Large intestine (tissue), 12 donors: Measurements from ENCODE around the gene ZNF749. TPM values are rescaled to one million over a fixed set of nuclear protein-coding genes. Genes with fewer than 3 reads are reported as not detected.
A peak's percentile ranks its signal among the peaks of the same experiment; 100 is the strongest.

Experiments used
- DNase-seq, 2 donors: peaks; one replicate each; pipeline versions ENCODE4 v3.0.0 to v3.0.0-alpha.2; 2013
- H3K27ac ChIP-seq: one replicate; pipeline ENCODE4 v1.5.1; 2013; ENCODE audit warnings: low read length
- H3K27me3 ChIP-seq: 2 replicates; pipeline ENCODE4 v1.6.1; 2013; ENCODE audit warnings: low read length; ENCODE audit not compliant: control insufficient read depth, insufficient read depth
- H3K36me3 ChIP-seq: 2 replicates; pipeline ENCODE4 v1.6.1; 2013; ENCODE audit warnings: low read length; ENCODE audit not compliant: control insufficient read depth, insufficient read depth
- H3K4me1 ChIP-seq: one replicate; pipeline ENCODE4 v1.6.1; 2013; ENCODE audit warnings: low read length; ENCODE audit not compliant: control insufficient read depth, insufficient read depth
- H3K4me3 ChIP-seq: one replicate; pipeline ENCODE4 v1.5.1; 2013; ENCODE audit warnings: low read length
- H3K9me3 ChIP-seq: one replicate; pipeline ENCODE4 v1.6.1; 2013; ENCODE audit warnings: mild to moderate bottlenecking, low read depth, low read length, moderate library complexity; ENCODE audit not compliant: control insufficient read depth
- WGBS: methylation state at CpG from one replicate; pipeline ENCODE4 v1.1.5; 2013; ENCODE audit warnings: low lambda C conversion rate; ENCODE audit not compliant: insufficient coverage; 5-methylcytosine and 5-hydroxymethylcytosine counted together
- long read RNA-seq, 11 donors: transcript quantifications; one replicate each; lab custom pipeline, GENCODE V29; 2026
- polyA plus RNA-seq: library from polyadenylated mRNA; unstranded; fragments of 120-200 nt; gene quantifications from one replicate; pipeline ENCODE4 v1.2.1, GENCODE V29; 2013

The ZNF749 gene
- 15.5 TPM for polyA plus RNA-seq
- long read RNA-seq, donor 1, partial matches to known transcripts, result 0 of 1 reads
- long read RNA-seq, donor 1, other reads (novel, unspliced or antisense), result 0 of 1 reads
- long read RNA-seq, donor 2, partial matches to known transcripts, result 6 of 10 reads
- long read RNA-seq, donor 2, other reads (novel, unspliced or antisense), result 0 of 10 reads
- long read RNA-seq, donor 3, partial matches to known transcripts, result 0 of 2 reads
- long read RNA-seq, donor 3, other reads (novel, unspliced or antisense), result 0 of 2 reads
- long read RNA-seq, donor 4, partial matches to known transcripts, result 0 of 3 reads
- long read RNA-seq, donor 4, other reads (novel, unspliced or antisense), result 0 of 3 reads
- long read RNA-seq, donor 5, partial matches to known transcripts, result 0 of 3 reads
- long read RNA-seq, donor 5, other reads (novel, unspliced or antisense), result 0 of 3 reads
- long read RNA-seq, donor 6, partial matches to known transcripts, result 0 of 2 reads
- long read RNA-seq, donor 6, other reads (novel, unspliced or antisense), result 0 of 2 reads
- long read RNA-seq, donor 7, partial matches to known transcripts, result 0 of 1 reads
- long read RNA-seq, donor 7, other reads (novel, unspliced or antisense), result 0 of 1 reads
- long read RNA-seq, donor 8, transcript ZNF749-203 (2 exons, 677 nt), result major isoform, 9 of 17 reads
- long read RNA-seq, donor 8, partial matches to known transcripts, result 0 of 17 reads
- long read RNA-seq, donor 8, other reads (novel, unspliced or antisense), result 7 of 17 reads
- long read RNA-seq, donor 9, partial matches to known transcripts, result 0 of 3 reads
- long read RNA-seq, donor 9, other reads (novel, unspliced or antisense), result 0 of 3 reads
- long read RNA-seq, donor 10, partial matches to known transcripts, result 0 of 2 reads
- long read RNA-seq, donor 10, other reads (novel, unspliced or antisense), result 0 of 2 reads
- long read RNA-seq, donor 11, partial matches to known transcripts, result 0 of 5 reads
- long read RNA-seq, donor 11, other reads (novel, unspliced or antisense), result 0 of 5 reads

- peak within 1 kb of the TSS; percentile 66 for H3K4me3 ChIP-seq
- no CpG with 5 or more reads among the region's 61 CpGs for WGBS
- peaks cover 15% of the 10 kb centered on the region for H3K9me3 ChIP-seq
- no peaks in the 10 kb centered on the region for H3K27me3 ChIP-seq
- H3K4me1 ChIP-seq, result peaks cover 5% of the 10 kb centered on the region
- H3K27ac ChIP-seq, result peak within 1 kb of the TSS; percentile 81
- DNase-seq, result peak; percentile 99
- peaks cover 19% of the 10 kb centered on the region for H3K36me3 ChIP-seq
Measured at GRCh38 chr19:57435062-57435978, at the start of gene ZNF749. Gene ZNF749 (plus strand): TSS chr19:57435325. CDS start chr19:57435579, 254 bp downstream.

- peak overlapping the region; percentile 100 for H3K4me3 ChIP-seq
- peaks cover 12% of the 10 kb centered on the region for H3K36me3 ChIP-seq
- peaks cover 7% of the 10 kb centered on the region for H3K4me1 ChIP-seq
- whole genome bisulfite sequencing, result 85% methylated on average over 3 of the region's 11 CpGs
- no peaks in the 10 kb centered on the region for H3K27me3 ChIP-seq
- no peak for DNase-seq
- peaks cover 6% of the 10 kb centered on the region for H3K9me3 ChIP-seq
- peak overlapping the region; percentile 99 for H3K27ac ChIP-seq
Measured at GRCh38 chr19:57389194-57389729, 45.9 kb upstream of the ZNF749 start.

- no CpG with 5 or more reads among the region's 50 CpGs for WGBS
- Histone ChIP-seq H3K4me3 (peak within 1 kb of the TSS; percentile 100), H3K9me3 (peaks cover 9% of the 10 kb centered on the region), H3K4me1 (peaks cover 7% of the 10 kb centered on the region), H3K27me3 (no peaks in the 10 kb centered on the region), H3K27ac (peak within 1 kb of the TSS; percentile 99), H3K36me3 (peaks cover 15% of the 10 kb centered on the region)
- DNase-seq, result peak; percentile 98
Measured at GRCh38 chr19:57389730-57390598, 45.2 kb upstream of the ZNF749 start, which contains the start of gene ZNF548. Gene ZNF548 (plus strand): TSS chr19:57389854. CDS start chr19:57390100, 246 bp downstream.

- Histone ChIP-seq H3K4me1 (peaks cover 5% of the 10 kb centered on the region), H3K4me3 (no peak overlapping the region), H3K9me3 (peaks cover 13% of the 10 kb centered on the region), H3K27me3 (no peaks in the 10 kb centered on the region), H3K36me3 (peaks cover 58% of the 10 kb centered on the region), H3K27ac (no peak overlapping the region)
- no peak for DNase-seq
- WGBS, result 60% methylated on average over 1 of the region's 5 CpGs
Measured at GRCh38 chr19:57395710-57396109, 39.4 kb upstream of the ZNF749 start.

- WGBS, result no CpG with 5 or more reads among the region's 5 CpGs
- peaks cover 20% of the 10 kb centered on the region for H3K9me3 ChIP-seq
- DNase-seq, result no peak
- H3K36me3 ChIP-seq, result peaks cover 50% of the 10 kb centered on the region
- H3K27me3 ChIP-seq, result no peaks in the 10 kb centered on the region
- H3K27ac ChIP-seq, result no peak overlapping the region
- no peaks in the 10 kb centered on the region for H3K4me1 ChIP-seq
- no peak overlapping the region for H3K4me3 ChIP-seq
Measured at GRCh38 chr19:57398868-57399267, 36.3 kb upstream of the ZNF749 start.

- no CpG with 5 or more reads among the region's 9 CpGs for WGBS
- no peaks in the 10 kb centered on the region for H3K27me3 ChIP-seq
- H3K9me3 ChIP-seq, result peaks cover 13% of the 10 kb centered on the region
- DNase-seq, result no peak
- peaks cover 8% of the 10 kb centered on the region for H3K36me3 ChIP-seq
- H3K4me3 ChIP-seq, result no peak overlapping the region
- no peak overlapping the region for H3K27ac ChIP-seq
- no peaks in the 10 kb centered on the region for H3K4me1 ChIP-seq
Measured at GRCh38 chr19:57403737-57404563, 31.2 kb upstream of the ZNF749 start.

GRCh38 chr19:57406516-57407123 lies 28.5 kb upstream of the ZNF749 start:
- Histone ChIP-seq H3K27ac (no peak overlapping the region), H3K27me3 (no peaks in the 10 kb centered on the region), H3K36me3 (no peaks in the 10 kb centered on the region), H3K4me3 (no peak overlapping the region), H3K9me3 (peaks cover 7% of the 10 kb centered on the region), H3K4me1 (peaks cover 4% of the 10 kb centered on the region)
- no CpG with 5 or more reads among the region's 8 CpGs for WGBS
- peak; percentile 58 to 68 for DNase-seq
